CD8-positive, alpha-beta memory T cell (primary cell): ENCODE results near the gene ASIC1. TPM values are rescaled to one million over a fixed set of nuclear protein-coding genes. Genes with fewer than 3 reads are reported as not detected.

Experiments
- CTCF ChIA-PET: fragments of 350-600 bp; sonication (Branson Sonifier 250); formaldehyde crosslinking; loops from one replicate; lab custom pipeline; 2021; ENCODE audit warnings: antibody characterized with exemption; lab: Charles Lee
- POLR2A ChIA-PET: fragments of 350-600 bp; sonication (Branson Sonifier 250); formaldehyde crosslinking; loops from one replicate; lab custom pipeline; 2021; ENCODE audit warnings: antibody characterized with exemption; lab: Charles Lee
- DNase-seq, 5 donors: peaks; one replicate each; pipeline versions ENCODE4 v3.0.0 to v3.0.0-alpha.2; 2020 to 2022; ENCODE audit warnings: mixed read lengths in 1 of 5
- H3K27ac ChIP-seq: one replicate; pipeline ENCODE4 v1.7.0; 2013; ENCODE audit warnings: low read depth, mild to moderate bottlenecking, low read length, moderate library complexity
- H3K27me3 ChIP-seq: 2 replicates; pipeline ENCODE4 v1.7.0; 2013; ENCODE audit warnings: low read length, mild to moderate bottlenecking; ENCODE audit not compliant: insufficient read depth, poor library complexity, severe bottlenecking
- H3K36me3 ChIP-seq: 2 replicates; pipeline ENCODE4 v1.7.0; 2013; ENCODE audit warnings: mild to moderate bottlenecking, low read length, moderate library complexity; ENCODE audit not compliant: insufficient read depth
- H3K4me1 ChIP-seq: 2 replicates; pipeline ENCODE4 v1.7.0; 2013; ENCODE audit warnings: mild to moderate bottlenecking, low read length, moderate library complexity; ENCODE audit not compliant: insufficient read depth
- H3K4me3 ChIP-seq: 2 replicates; pipeline ENCODE4 v1.7.0; 2013; ENCODE audit warnings: mild to moderate bottlenecking, low read length
- H3K9me3 ChIP-seq: 2 replicates; pipeline ENCODE4 v1.7.0; 2013; ENCODE audit warnings: mild to moderate bottlenecking, low read length
- H3K27ac Mint-ChIP-seq, 8 donors: one replicate each; pipeline ENCODE4 v1.8.0; 2020 to 2021; ENCODE audit warnings: mixed read lengths in 8 of 8, mild to moderate bottlenecking in 6 of 8, inconsistent platforms in 3 of 8, moderate library complexity in 3 of 8
- H3K27me3 Mint-ChIP-seq, 2 donors: one replicate each; pipeline ENCODE4 v1.8.0; 2020 to 2021; ENCODE audit warnings: mixed read lengths in 2 of 2, mild to moderate bottlenecking in 1 of 2, moderate library complexity in 1 of 2
- H3K36me3 Mint-ChIP-seq, 3 donors: one replicate each; pipeline ENCODE4 v1.8.0; 2020 to 2021; ENCODE audit warnings: mixed read lengths in 3 of 3, inconsistent platforms in 1 of 3, mild to moderate bottlenecking in 1 of 3
- H3K4me1 Mint-ChIP-seq, 3 donors: one replicate each; pipeline ENCODE4 v1.8.0; 2020 to 2021; ENCODE audit warnings: mixed read lengths in 3 of 3, inconsistent platforms in 1 of 3, mild to moderate bottlenecking in 1 of 3
- H3K4me3 Mint-ChIP-seq, 7 donors: one replicate each; pipeline ENCODE4 v1.8.0; 2020 to 2021; ENCODE audit warnings: mixed read lengths in 7 of 7, mild to moderate bottlenecking in 6 of 7, moderate library complexity in 4 of 7, inconsistent platforms in 2 of 7
- H3K9me3 Mint-ChIP-seq, 5 donors: one replicate each; pipeline ENCODE4 v1.8.0; 2020 to 2022; ENCODE audit warnings: mixed read lengths in 5 of 5, mild to moderate bottlenecking in 3 of 5, moderate library complexity in 2 of 5, inconsistent platforms in 1 of 5
- polyA plus RNA-seq: library from polyadenylated mRNA; unstranded; fragments of 300-500 nt; fragmentation: Illumina TruSeq; gene quantifications from one replicate; pipeline ENCODE4 v1.2.3, GENCODE V29; 2021
- total RNA-seq, 2 experiments: library from RNA; stranded (reverse); gene quantifications; one replicate each; pipeline ENCODE4 v1.2.3, GENCODE V29; 2021

ASIC1 gene
- total and polyA plus RNA-seq, 3 experiments from 2014 or later, result 0.07 to 6.4 (median 6.4) TPM

DNA sequence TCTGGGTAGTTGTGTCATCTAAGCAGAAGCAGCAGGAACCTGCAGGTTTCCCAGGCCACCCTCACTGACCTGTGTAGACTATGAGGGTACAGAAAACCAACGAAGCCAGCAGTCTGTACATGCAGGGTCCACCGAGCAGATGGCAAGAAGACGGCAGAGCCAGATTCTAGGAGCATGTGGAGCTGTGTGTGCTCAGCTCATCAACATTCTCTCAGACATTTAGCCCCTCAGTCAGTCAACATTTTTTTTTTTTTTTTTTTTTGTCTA lies 7.3 kb upstream of the ASIC1 start:
- H3K4me1 ChIP-seq, result no peaks in the 10 kb centered on the region
- H3K27ac ChIP-seq, result peak overlapping the region; percentile 47
- H3K9me3 Mint-ChIP-seq, result no peaks in the 10 kb centered on the region
- H3K36me3 Mint-ChIP-seq, result peaks cover 0 to 7% (median 2%) of the 10 kb centered on the region in 3 donors
- H3K36me3 ChIP-seq, result no peaks in the 10 kb centered on the region
- no peak overlapping the region for H3K27ac Mint-ChIP-seq
- H3K27me3 ChIP-seq, result peaks cover 15% of the 10 kb centered on the region
- H3K4me3 ChIP-seq, result no peak overlapping the region
- ChIA-PET CTCF (interaction anchor here (1.0 to 2.5 kb wide), 2 partner anchors 10 to 83 kb away, joined by 3 to 9 read pairs; no protein-coding TSS in a partner anchor), POLR2A (no interaction called here)
- H3K4me3 Mint-ChIP-seq, result no peak overlapping the region
- peaks cover 38 to 40% of the 10 kb centered on the region in 2 donors for H3K27me3 Mint-ChIP-seq
- no peaks in the 10 kb centered on the region for H3K9me3 ChIP-seq
- no peaks in the 10 kb centered on the region for H3K4me1 Mint-ChIP-seq
- no peak for DNase-seq

DNA sequence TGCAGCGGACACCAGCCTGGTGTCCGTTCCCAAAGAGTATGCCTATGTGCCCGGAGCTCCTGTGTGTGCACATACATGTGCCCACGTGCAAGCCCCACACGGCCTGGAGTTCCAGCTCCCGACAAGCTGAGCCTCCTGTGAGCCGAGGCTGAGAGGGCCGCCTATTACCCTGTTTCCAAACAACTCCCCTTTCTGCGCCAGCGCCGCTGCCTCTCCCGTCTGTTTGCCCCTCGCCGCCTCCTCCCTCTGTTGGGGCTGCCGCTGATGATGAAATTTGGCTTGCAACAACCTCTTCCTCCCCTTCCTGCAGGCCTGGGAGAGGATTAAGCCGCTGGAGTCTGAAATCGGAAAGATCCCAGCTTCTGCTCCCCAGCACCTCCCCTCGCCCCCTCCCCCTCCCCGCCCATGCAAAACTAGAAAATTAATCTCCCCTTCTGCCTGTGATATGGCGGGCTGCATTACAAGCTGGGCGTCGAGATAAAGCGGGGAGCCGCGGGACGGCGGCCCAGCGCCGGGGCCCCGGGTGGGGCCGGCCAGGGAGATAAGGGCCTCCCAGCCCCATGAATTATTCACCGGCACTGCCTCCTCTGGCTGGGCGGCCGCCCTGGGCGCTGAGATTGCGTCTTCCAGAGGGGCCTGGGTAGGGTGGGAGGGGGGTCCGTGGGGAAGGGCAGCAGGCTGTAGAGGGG lies 6.8 kb upstream of the ASIC1 start:
- H3K27me3 ChIP-seq, result peaks cover 15% of the 10 kb centered on the region
- DNase-seq, result no peak
- Mint-ChIP-seq H3K27ac (no peak overlapping the region), H3K4me3 (no peak overlapping the region), H3K4me1 (peaks cover 0 to under 1% (median under 1%) of the 10 kb centered on the region in 3 donors), H3K27me3 (peaks cover 38 to 41% of the 10 kb centered on the region in 2 donors), H3K9me3 (no peaks in the 10 kb centered on the region), H3K36me3 (peaks cover 0 to 7% (median 2%) of the 10 kb centered on the region in 3 donors)
- no peaks in the 10 kb centered on the region for H3K36me3 ChIP-seq
- no peaks in the 10 kb centered on the region for H3K9me3 ChIP-seq
- ChIA-PET POLR2A (no interaction called here), CTCF (interaction anchor here (1.0 to 2.5 kb wide), 2 partner anchors 11 to 84 kb away, joined by 3 to 9 read pairs; no protein-coding TSS in a partner anchor)
- peak overlapping the region; percentile 47 for H3K27ac ChIP-seq
- no peaks in the 10 kb centered on the region for H3K4me1 ChIP-seq
- H3K4me3 ChIP-seq, result no peak overlapping the region

DNA sequence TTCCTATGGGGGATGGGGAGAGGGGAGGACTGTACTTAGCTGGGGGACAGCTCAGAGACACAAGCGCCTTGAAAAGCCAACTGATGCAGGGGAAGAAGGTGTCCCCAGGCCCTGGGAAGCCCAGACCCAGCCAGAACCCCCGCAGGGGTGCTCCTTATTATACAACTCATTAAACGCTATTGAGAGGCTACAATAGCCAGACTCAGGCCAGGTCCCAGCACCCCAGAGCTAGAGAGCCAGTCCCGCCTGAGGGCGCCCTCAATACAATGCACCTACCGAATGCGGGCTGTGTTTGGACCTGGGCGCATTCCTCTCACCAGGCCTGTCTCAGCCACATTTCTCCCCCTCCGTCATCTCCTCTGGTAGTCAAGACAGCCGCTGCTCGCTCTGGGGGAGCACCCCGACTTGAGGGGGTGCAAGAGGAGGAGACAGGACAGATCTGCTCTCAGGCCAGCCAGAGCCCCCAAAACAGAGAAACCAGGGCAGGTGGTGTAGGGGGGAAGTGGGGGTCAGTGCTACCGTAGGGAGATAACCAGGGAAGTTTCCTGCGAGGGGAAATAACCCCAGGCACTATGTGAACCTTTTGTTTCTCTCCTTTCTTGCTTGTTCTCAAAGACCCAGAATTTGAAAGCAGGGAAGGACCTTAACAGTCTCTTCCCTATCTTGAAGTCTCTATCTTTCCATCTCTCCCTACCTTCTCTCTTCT lies 6.1 kb upstream of the ASIC1 start:
- H3K4me1 ChIP-seq, result peaks cover 5% of the 10 kb centered on the region
- no peak for DNase-seq
- peaks cover 7 to 8% (median 8%) of the 10 kb centered on the region in 3 donors for H3K4me1 Mint-ChIP-seq
- ChIA-PET CTCF (no interaction called here), POLR2A (no interaction called here)
- H3K27ac Mint-ChIP-seq, result no peak overlapping the region
- H3K4me3 ChIP-seq, result no peak overlapping the region
- H3K36me3 Mint-ChIP-seq, result peaks cover 0 to 7% (median 2%) of the 10 kb centered on the region in 3 donors
- H3K27me3 Mint-ChIP-seq, result peaks cover 43 to 48% of the 10 kb centered on the region in 2 donors
- H3K27me3 ChIP-seq, result peaks cover 18% of the 10 kb centered on the region
- no peak overlapping the region for H3K27ac ChIP-seq
- H3K9me3 ChIP-seq, result no peaks in the 10 kb centered on the region
- H3K9me3 Mint-ChIP-seq, result no peaks in the 10 kb centered on the region
- no peaks in the 10 kb centered on the region for H3K36me3 ChIP-seq
- no peak overlapping the region for H3K4me3 Mint-ChIP-seq

DNA sequence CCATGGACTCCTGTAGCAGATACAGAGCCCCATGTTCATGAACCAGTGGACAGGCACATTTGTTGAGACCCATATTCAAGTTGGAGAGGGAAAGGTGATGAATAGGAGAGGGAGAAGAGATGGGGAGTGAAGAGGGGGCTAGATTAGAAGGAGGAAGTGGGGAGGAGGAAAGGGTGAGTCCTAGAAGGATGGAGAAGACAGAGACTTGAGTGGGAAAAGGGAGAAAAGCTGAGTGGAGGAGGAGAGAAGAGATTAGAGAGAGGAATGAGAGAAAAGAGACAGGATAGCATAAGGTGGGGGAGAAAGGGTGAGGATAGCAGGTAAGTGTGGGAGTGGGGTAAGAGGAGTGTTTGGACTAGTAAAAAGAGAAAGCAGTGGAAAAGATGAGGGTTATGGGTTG lies 4.9 kb upstream of the ASIC1 start:
- Histone ChIP-seq H3K27me3 (peaks cover 27% of the 10 kb centered on the region), H3K4me3 (no peak overlapping the region), H3K4me1 (peaks cover 15% of the 10 kb centered on the region), H3K36me3 (no peaks in the 10 kb centered on the region), H3K9me3 (no peaks in the 10 kb centered on the region), H3K27ac (no peak overlapping the region)
- CTCF ChIA-PET, result interaction anchor here (0.7 to 1.6 kb wide), 3 partner anchors 11 to 18 kb away, joined by 3 to 4 read pairs (median 3); no protein-coding TSS in a partner anchor
- Mint-ChIP-seq H3K4me1 (peaks cover 16 to 18% (median 18%) of the 10 kb centered on the region in 3 donors), H3K9me3 (no peaks in the 10 kb centered on the region), H3K36me3 (peaks cover 2 to 7% (median 2%) of the 10 kb centered on the region in 3 donors), H3K27me3 (peaks cover 52 to 53% of the 10 kb centered on the region in 2 donors), H3K27ac (no peak overlapping the region), H3K4me3 (no peak overlapping the region)
- POLR2A ChIA-PET, result no interaction called here
- DNase-seq, result no peak

DNA sequence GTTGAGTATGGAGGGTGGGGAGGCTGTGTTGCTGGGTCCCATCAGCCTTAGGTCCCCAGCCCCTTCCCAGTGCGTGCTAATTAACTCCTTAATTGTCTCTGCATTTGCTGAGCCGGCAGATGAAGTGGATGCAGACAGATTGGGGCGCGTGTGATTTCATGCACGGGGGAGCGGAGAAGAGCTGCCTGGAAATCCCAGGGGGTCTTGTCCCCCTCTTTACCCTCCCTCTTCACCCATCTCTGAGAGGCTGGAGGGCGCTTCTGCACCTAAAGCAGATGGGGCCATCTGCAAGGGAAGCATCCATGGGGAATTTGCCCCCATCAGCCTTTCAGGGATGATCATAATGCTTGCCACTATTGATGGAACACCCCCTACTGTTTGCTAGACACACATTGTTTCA lies 4.4 kb upstream of the ASIC1 start:
- no peaks in the 10 kb centered on the region for H3K9me3 Mint-ChIP-seq
- ChIA-PET CTCF (interaction anchor here (0.7 to 1.6 kb wide), 3 partner anchors 10 to 18 kb away, joined by 3 to 4 read pairs (median 3); no protein-coding TSS in a partner anchor), POLR2A (no interaction called here)
- H3K4me1 Mint-ChIP-seq, result peaks cover 16 to 18% (median 18%) of the 10 kb centered on the region in 3 donors
- DNase-seq, result no peak
- no peaks in the 10 kb centered on the region for H3K9me3 ChIP-seq
- H3K27ac ChIP-seq, result no peak overlapping the region
- peak overlapping the region in 1 of 8 donors; percentile 29 for H3K27ac Mint-ChIP-seq
- no peaks in the 10 kb centered on the region for H3K36me3 ChIP-seq
- peaks cover 52% of the 10 kb centered on the region in 2 donors for H3K27me3 Mint-ChIP-seq
- H3K27me3 ChIP-seq, result peaks cover 27% of the 10 kb centered on the region
- no peak overlapping the region for H3K4me3 Mint-ChIP-seq
- peaks cover 15% of the 10 kb centered on the region for H3K4me1 ChIP-seq
- peaks cover 2 to 7% (median 2%) of the 10 kb centered on the region in 3 donors for H3K36me3 Mint-ChIP-seq
- H3K4me3 ChIP-seq, result no peak overlapping the region

DNA sequence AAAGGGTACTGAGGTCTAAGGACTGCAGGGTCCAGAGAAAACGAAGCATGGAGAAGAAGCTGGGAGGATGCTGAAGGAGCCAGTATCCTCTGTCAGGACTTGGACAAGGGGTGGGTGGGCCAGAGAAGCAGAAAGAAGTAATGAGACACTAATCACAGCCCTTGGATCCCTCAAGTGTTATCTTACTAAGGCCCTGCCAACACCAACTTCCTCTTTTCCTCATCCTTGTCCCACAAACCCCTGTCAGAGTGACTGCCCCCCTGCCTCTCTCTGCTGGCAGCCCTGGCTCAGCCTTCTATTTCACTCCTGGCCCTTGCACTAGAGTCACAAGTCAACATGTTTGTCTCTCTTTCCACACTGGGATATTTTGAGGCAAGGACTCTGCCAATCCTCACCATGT lies 3.8 kb upstream of the ASIC1 start:
- Mint-ChIP-seq H3K27me3 (peaks cover 55 to 56% of the 10 kb centered on the region in 2 donors), H3K4me1 (peaks cover 16 to 23% (median 18%) of the 10 kb centered on the region in 3 donors), H3K4me3 (peak overlapping the region in 1 of 7 donors; percentile 44), H3K36me3 (peaks cover 2 to 7% (median 2%) of the 10 kb centered on the region in 3 donors), H3K27ac (no peak overlapping the region), H3K9me3 (no peaks in the 10 kb centered on the region)
- Histone ChIP-seq H3K36me3 (no peaks in the 10 kb centered on the region), H3K4me3 (no peak overlapping the region), H3K9me3 (no peaks in the 10 kb centered on the region), H3K27me3 (peaks cover 27% of the 10 kb centered on the region), H3K27ac (no peak overlapping the region), H3K4me1 (peaks cover 15% of the 10 kb centered on the region)
- ChIA-PET POLR2A (no interaction called here), CTCF (interaction anchor here (0.7 to 3.6 kb wide), 4 partner anchors 10 to 86 kb away, joined by 3 to 41 read pairs (median 4); no protein-coding TSS in a partner anchor)
- no peak for DNase-seq

DNA sequence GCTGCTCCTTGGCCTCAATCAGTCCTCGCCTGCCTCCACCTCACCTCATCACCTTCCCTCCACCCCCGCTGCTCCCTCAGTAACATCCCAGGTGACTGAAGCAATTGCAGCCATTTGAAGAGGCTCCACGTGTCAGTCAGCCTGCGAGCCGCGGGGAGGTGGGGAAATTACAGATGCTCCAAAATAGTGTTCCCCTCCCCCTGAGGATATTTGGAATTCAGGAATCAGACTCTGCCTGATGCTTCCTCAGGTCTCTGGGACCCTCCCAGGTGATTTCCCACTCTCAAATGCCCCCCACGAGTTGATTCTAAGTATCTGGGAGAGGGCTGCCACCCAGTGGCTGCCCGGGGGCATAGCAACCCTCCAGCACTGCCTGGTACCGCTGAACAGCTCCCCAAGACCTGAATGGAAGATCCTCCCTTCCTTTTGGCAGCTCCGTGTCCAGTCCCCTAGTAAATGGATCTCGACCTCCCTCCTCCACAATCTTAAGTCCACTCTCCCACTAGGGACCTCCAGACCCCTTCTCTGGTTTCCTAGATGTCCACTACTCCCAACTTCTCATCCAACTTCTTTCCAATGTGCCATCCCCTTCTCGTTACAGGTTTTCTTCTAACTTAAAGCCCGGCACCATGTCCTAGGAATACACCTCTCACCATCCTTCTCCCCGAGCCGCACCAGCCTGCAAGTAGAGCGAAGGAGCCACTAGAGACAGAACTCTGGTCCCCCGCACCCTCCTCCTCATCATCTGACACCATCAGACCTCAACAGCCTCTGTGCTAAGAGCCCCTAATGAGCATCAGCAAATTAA lies 1.4 kb upstream of the ASIC1 start:
- Histone ChIP-seq H3K27me3 (peaks cover 19% of the 10 kb centered on the region), H3K36me3 (no peaks in the 10 kb centered on the region), H3K27ac (no peak overlapping the region), H3K9me3 (no peaks in the 10 kb centered on the region), H3K4me3 (peak overlapping the region; percentile 44), H3K4me1 (peaks cover 33% of the 10 kb centered on the region)
- H3K4me3 Mint-ChIP-seq, result peak overlapping the region; percentile 55 to 91 (median 74)
- DNase-seq, result peak; percentile 34 to 68 (median 38)
- ChIA-PET CTCF (interaction anchor here (0.6 to 3.6 kb wide), 19 partner anchors 9 to 869 kb away, joined by 3 to 41 read pairs (median 4); partner anchors contain the start of gene RACGAP1), POLR2A (interaction anchor here (1.3 kb wide), 1 partner anchor 13 kb away, joined by 3 read pairs; no protein-coding TSS in a partner anchor)
- H3K9me3 Mint-ChIP-seq, result no peaks in the 10 kb centered on the region
- H3K4me1 Mint-ChIP-seq, result peaks cover 27 to 48% (median 32%) of the 10 kb centered on the region in 3 donors
- peaks cover 51 to 55% of the 10 kb centered on the region in 2 donors for H3K27me3 Mint-ChIP-seq
- H3K27ac Mint-ChIP-seq, result peak overlapping the region in 1 of 8 donors; percentile 90
- peaks cover 0 to 2% (median 2%) of the 10 kb centered on the region in 3 donors for H3K36me3 Mint-ChIP-seq
